A673 (cell line): ENCODE results near the gene LCN9.

ENCODE experiments used
- EZH2 ChIP-seq: fragments of 200-600 bp; sonication (generic); IDR thresholded peaks from 2 replicates; pipeline ENCODE4 v1.6.1; 2017; ENCODE audit warnings: borderline replicate concordance, low read depth, mild to moderate bottlenecking, mixed read lengths, antibody characterized with exemption, low read length; ENCODE audit not compliant: poor library complexity, severe bottlenecking
- TF ChIP-seq, protein P1 (sequence below): fragments of 300-800, 200-600 bp; sonication (generic); conservative IDR thresholded peaks from 2 replicates; pipeline ENCODE4 v1.5.1; 2017; ENCODE audit warnings: low read depth, mild to moderate bottlenecking, antibody characterized with exemption, low read length, moderate library complexity, mixed read lengths

GRCh38 chr9:135664801-135665794 is 2.0 kb downstream of the LCN9 start:
- TF ChIP-seq, protein P1, sequence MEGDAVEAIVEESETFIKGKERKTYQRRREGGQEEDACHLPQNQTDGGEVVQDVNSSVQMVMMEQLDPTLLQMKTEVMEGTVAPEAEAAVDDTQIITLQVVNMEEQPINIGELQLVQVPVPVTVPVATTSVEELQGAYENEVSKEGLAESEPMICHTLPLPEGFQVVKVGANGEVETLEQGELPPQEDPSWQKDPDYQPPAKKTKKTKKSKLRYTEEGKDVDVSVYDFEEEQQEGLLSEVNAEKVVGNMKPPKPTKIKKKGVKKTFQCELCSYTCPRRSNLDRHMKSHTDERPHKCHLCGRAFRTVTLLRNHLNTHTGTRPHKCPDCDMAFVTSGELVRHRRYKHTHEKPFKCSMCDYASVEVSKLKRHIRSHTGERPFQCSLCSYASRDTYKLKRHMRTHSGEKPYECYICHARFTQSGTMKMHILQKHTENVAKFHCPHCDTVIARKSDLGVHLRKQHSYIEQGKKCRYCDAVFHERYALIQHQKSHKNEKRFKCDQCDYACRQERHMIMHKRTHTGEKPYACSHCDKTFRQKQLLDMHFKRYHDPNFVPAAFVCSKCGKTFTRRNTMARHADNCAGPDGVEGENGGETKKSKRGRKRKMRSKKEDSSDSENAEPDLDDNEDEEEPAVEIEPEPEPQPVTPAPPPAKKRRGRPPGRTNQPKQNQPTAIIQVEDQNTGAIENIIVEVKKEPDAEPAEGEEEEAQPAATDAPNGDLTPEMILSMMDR: no peak
- TF ChIP-seq EZH2: no peak
